WTC11 (cell line): ENCODE data around the gene OPN4. TPM values are rescaled to one million over a fixed set of nuclear protein-coding genes. Genes with fewer than 3 reads are reported as not detected.

Experiments
- ATAC-seq: fragments of 200-7000 bp; cut with Tn5 transposase; 2 replicates; pipeline ENCODE4 v1.10.0; 2021; ENCODE audit warnings: mild to moderate bottlenecking, moderate library complexity
- CTCF ChIA-PET: fragments of 300-600 bp; sonication (Branson Sonifier 250); formaldehyde crosslinking; loops from one replicate; lab custom pipeline; 2021; ENCODE audit warnings: antibody characterized with exemption; lab: Charles Lee
- POLR2A ChIA-PET: fragments of 350-600 bp; sonication (Branson Sonifier 250); formaldehyde crosslinking; loops from one replicate; lab custom pipeline; 2021; ENCODE audit warnings: antibody characterized with exemption; lab: Charles Lee
- DNase-seq: peaks from one replicate; pipeline ENCODE4 v3.0.0; 2021; ENCODE audit warnings: low spot score
- H3K27ac Mint-ChIP-seq: 2 replicates; pipeline ENCODE4 v1.8.0; 2021; ENCODE audit warnings: mixed read lengths
- H3K27me3 Mint-ChIP-seq: 2 replicates; pipeline ENCODE4 v1.8.0; 2021; ENCODE audit warnings: low read depth, mild to moderate bottlenecking, moderate library complexity, mixed read lengths
- H3K36me3 Mint-ChIP-seq: 2 replicates; pipeline ENCODE4 v1.8.0; 2021; ENCODE audit warnings: mixed read lengths
- H3K4me1 Mint-ChIP-seq: 2 replicates; pipeline ENCODE4 v1.8.0; 2022; ENCODE audit warnings: mixed read lengths
- H3K4me3 Mint-ChIP-seq: 2 replicates; pipeline ENCODE4 v1.8.0; 2021; ENCODE audit warnings: mild to moderate bottlenecking, moderate library complexity, mixed read lengths
- H3K9me3 Mint-ChIP-seq: 2 replicates; pipeline ENCODE4 v1.8.0; 2021; ENCODE audit warnings: mixed read lengths
- AFF4 ChIP-seq: sonication (generic); formaldehyde crosslinking; IDR thresholded peaks from 2 replicates; pipeline ENCODE4 v1.8.1; 2023; ENCODE audit warnings: mild to moderate bottlenecking, missing genetic modification reagents, borderline replicate concordance
- ATF1 ChIP-seq: sonication (generic); formaldehyde crosslinking; IDR thresholded peaks from 2 replicates; pipeline ENCODE4 v1.8.1; 2023; ENCODE audit warnings: mild to moderate bottlenecking, moderate library complexity, missing genetic modification reagents
- CREB1 ChIP-seq: sonication (generic); formaldehyde crosslinking; IDR thresholded peaks from 2 replicates; pipeline ENCODE4 v1.8.0; 2023; ENCODE audit warnings: mild to moderate bottlenecking, missing genetic modification reagents
- FOXK1 ChIP-seq: sonication (generic); formaldehyde crosslinking; IDR thresholded peaks from 2 replicates; pipeline ENCODE4 v1.8.0; 2022; ENCODE audit warnings: mild to moderate bottlenecking, moderate library complexity, missing genetic modification reagents
- HMGA2 ChIP-seq: fragments of 250-450 bp; sonication (Bioruptor Pico); IDR thresholded peaks from 2 replicates; pipeline ENCODE4 v1.4.0; 2021; ENCODE audit warnings: mild to moderate bottlenecking, moderate library complexity
- KAT7 ChIP-seq: sonication (generic); formaldehyde crosslinking; IDR thresholded peaks from 2 replicates; pipeline ENCODE4 v1.8.1; 2023; ENCODE audit warnings: missing genetic modification reagents, mild to moderate bottlenecking, borderline replicate concordance
- MAX ChIP-seq: sonication (generic); formaldehyde crosslinking; IDR thresholded peaks from 2 replicates; pipeline ENCODE4 v1.8.0; 2022; ENCODE audit warnings: mild to moderate bottlenecking, missing genetic modification reagents
- MXD4 ChIP-seq: fragments of 250-450 bp; sonication (Bioruptor Pico); IDR thresholded peaks from 2 replicates; pipeline ENCODE4 v1.8.0; 2021; ENCODE audit warnings: mild to moderate bottlenecking, moderate library complexity, borderline replicate concordance
- NFATC4 ChIP-seq: fragments of 250-450 bp; sonication (Bioruptor Pico); IDR thresholded peaks from 2 replicates; pipeline ENCODE4 v1.9.0; 2021; ENCODE audit warnings: mild to moderate bottlenecking
- OVOL2 ChIP-seq: fragments of 250-450 bp; sonication (Bioruptor Pico); IDR thresholded peaks from 2 replicates; pipeline ENCODE4 v1.9.0; 2021; ENCODE audit warnings: mild to moderate bottlenecking, borderline replicate concordance
- PREB ChIP-seq: sonication (generic); formaldehyde crosslinking; IDR thresholded peaks from 2 replicates; pipeline ENCODE4 v1.8.1; 2022; ENCODE audit warnings: mild to moderate bottlenecking, missing genetic modification reagents, moderate library complexity, borderline replicate concordance
- TCF7 ChIP-seq: sonication (generic); formaldehyde crosslinking; IDR thresholded peaks from 2 replicates; pipeline ENCODE4 v1.8.0; 2022; ENCODE audit warnings: mild to moderate bottlenecking, low read depth, missing genetic modification reagents, moderate library complexity
- ZNF219 ChIP-seq: sonication (generic); formaldehyde crosslinking; IDR thresholded peaks from 2 replicates; pipeline ENCODE4 v1.8.0; 2023; ENCODE audit warnings: missing genetic modification reagents, mild to moderate bottlenecking, borderline replicate concordance
- total RNA-seq: library from RNA; stranded (reverse); gene quantifications from 3 replicates; pipeline ENCODE4 v1.2.3, GENCODE V29; 2021
- TF ChIP-seq, protein P1 (sequence below): sonication (generic); formaldehyde crosslinking; IDR thresholded peaks from 2 replicates; pipeline ENCODE4 v1.8.1; 2023; ENCODE audit warnings: mild to moderate bottlenecking, moderate library complexity, missing genetic modification reagents
- TF ChIP-seq, protein P2 (sequence below): fragments of 250-450 bp; sonication (Bioruptor Pico); conservative IDR thresholded peaks from 2 replicates; pipeline ENCODE4 v1.9.0; 2021; ENCODE audit warnings: mild to moderate bottlenecking
- TF ChIP-seq, protein P3 (sequence below): sonication (generic); formaldehyde crosslinking; IDR thresholded peaks from 2 replicates; pipeline ENCODE4 v1.8.0; 2023; ENCODE audit warnings: missing genetic modification reagents
- TF ChIP-seq, protein P4 (sequence below): sonication (generic); formaldehyde crosslinking; IDR thresholded peaks from 2 replicates; pipeline ENCODE4 v1.8.1; 2022; ENCODE audit warnings: low read depth, missing genetic modification reagents, borderline replicate concordance

Gene OPN4
- total RNA-seq, 1 experiment from 2014 or later = not detected

- no peak overlapping the region for H3K27ac Mint-ChIP-seq
- peaks cover 4% of the 10 kb centered on the region for H3K4me1 Mint-ChIP-seq
- no peak overlapping the region for H3K4me3 Mint-ChIP-seq
- TF ChIP-seq OVOL2 = no peak
- TF ChIP-seq TCF7 (CRISPR knock-in tag) = no peak
- TF ChIP-seq FOXK1 (CRISPR knock-in tag) = no peak
- TF ChIP-seq ZNF219 (CRISPR knock-in tag) = no peak
- TF ChIP-seq CREB1 (CRISPR knock-in tag) = no peak
- no peak for TF ChIP-seq NFATC4 (CRISPR knock-in tag)
- TF ChIP-seq, protein P1, sequence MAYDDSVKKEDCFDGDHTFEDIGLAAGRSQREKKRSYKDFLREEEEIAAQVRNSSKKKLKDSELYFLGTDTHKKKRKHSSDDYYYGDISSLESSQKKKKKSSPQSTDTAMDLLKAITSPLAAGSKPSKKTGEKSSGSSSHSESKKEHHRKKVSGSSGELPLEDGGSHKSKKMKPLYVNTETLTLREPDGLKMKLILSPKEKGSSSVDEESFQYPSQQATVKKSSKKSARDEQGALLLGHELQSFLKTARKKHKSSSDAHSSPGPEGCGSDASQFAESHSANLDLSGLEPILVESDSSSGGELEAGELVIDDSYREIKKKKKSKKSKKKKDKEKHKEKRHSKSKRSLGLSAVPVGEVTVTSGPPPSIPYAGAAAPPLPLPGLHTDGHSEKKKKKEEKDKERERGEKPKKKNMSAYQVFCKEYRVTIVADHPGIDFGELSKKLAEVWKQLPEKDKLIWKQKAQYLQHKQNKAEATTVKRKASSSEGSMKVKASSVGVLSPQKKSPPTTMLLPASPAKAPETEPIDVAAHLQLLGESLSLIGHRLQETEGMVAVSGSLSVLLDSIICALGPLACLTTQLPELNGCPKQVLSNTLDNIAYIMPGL = no peak
- no peak for TF ChIP-seq MAX (CRISPR knock-in tag)
- TF ChIP-seq HMGA2 (CRISPR knock-in tag) = no peak
- TF ChIP-seq, protein P2, sequence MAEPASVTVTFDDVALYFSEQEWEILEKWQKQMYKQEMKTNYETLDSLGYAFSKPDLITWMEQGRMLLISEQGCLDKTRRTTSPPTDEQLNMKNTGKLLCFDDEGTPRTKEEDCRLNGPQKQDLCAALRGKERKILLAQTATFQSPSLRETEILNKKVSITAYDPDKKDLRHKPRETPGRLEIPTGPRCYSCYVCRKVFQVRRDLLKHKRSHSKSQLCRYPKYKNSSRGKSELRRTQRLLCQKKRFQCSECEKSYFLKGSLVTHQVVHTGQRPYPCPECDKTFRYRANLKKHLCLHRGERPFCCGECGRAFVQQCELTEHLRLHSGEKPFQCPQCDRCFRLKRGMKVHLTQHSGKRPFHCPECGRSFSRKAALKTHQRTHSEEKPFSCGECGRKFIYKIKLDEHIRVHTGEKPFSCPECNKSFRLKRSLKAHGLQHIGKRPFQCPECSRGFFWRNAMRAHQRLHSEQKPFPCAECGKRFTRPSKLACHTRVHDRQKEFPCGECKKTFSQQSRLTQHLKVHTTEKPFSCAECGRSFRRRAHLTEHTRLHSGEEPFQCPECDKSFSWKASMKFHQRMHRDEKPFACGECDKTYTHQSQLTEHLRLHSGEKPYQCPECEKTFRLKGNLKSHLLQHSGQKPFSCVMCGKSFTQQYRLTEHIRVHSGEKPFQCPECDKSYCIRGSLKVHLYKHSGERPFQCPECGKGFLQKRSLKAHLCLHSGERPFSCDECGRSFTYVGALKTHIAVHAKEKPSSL (CRISPR knock-in tag) = no peak
- no peak for TF ChIP-seq ATF1 (CRISPR knock-in tag)
- no peak for TF ChIP-seq KAT7 (CRISPR knock-in tag)
- TF ChIP-seq, protein P3, sequence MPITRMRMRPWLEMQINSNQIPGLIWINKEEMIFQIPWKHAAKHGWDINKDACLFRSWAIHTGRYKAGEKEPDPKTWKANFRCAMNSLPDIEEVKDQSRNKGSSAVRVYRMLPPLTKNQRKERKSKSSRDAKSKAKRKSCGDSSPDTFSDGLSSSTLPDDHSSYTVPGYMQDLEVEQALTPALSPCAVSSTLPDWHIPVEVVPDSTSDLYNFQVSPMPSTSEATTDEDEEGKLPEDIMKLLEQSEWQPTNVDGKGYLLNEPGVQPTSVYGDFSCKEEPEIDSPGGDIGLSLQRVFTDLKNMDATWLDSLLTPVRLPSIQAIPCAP = no peak
- TF ChIP-seq, protein P4, sequence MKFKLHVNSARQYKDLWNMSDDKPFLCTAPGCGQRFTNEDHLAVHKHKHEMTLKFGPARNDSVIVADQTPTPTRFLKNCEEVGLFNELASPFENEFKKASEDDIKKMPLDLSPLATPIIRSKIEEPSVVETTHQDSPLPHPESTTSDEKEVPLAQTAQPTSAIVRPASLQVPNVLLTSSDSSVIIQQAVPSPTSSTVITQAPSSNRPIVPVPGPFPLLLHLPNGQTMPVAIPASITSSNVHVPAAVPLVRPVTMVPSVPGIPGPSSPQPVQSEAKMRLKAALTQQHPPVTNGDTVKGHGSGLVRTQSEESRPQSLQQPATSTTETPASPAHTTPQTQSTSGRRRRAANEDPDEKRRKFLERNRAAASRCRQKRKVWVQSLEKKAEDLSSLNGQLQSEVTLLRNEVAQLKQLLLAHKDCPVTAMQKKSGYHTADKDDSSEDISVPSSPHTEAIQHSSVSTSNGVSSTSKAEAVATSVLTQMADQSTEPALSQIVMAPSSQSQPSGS (CRISPR knock-in tag) = no peak
- no peak for TF ChIP-seq MXD4 (CRISPR knock-in tag)
- TF ChIP-seq PREB (CRISPR knock-in tag) = no peak
- TF ChIP-seq AFF4 (CRISPR knock-in tag) = no peak
- ATAC-seq (no peak), DNase-seq (no peak)
- no peaks in the 10 kb centered on the region for H3K27me3 Mint-ChIP-seq
- no peaks in the 10 kb centered on the region for H3K36me3 Mint-ChIP-seq
- no peaks in the 10 kb centered on the region for H3K9me3 Mint-ChIP-seq
- ChIA-PET CTCF (no interaction called here), POLR2A (no interaction called here)
These were observed 24.8 kb downstream of the OPN4 start for GRCh38 chr10:86678999-86679792.
